Measurements from ENCODE around the gene KIAA0232.

KIAA0232 gene

DNA sequence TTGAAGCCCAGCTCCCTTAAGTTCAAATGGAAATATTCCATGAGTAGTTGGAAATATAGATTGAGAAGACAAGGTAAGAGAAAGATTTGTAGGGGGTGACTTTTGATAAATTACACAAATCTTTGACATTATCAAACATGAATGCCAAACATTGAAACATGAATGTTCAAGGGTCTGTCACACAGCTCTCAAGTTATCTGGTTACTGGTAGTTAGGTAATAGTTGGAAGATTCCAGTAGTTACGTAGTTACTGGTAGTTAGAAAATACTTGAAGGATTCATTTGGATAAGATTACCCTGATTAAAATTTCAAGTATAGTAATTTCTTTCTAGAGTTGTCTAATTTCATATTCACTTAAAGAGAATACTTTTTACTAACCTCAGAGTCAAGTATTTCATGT lies 20.7 kb downstream of the KIAA0232 start:
- Histone ChIP-seq H3K79me2 (ENCODE audit: insufficient read depth, low read depth) (peaks cover 74% of the 10 kb centered on the region), H3K9ac (no peak overlapping the region), H3K36me3 (ENCODE audit: insufficient read depth) (no peaks in the 10 kb centered on the region), H3K4me1 (ENCODE audit: low read depth, poor library complexity, severe bottlenecking) (peaks cover 21% of the 10 kb centered on the region), H3K27ac (no peak overlapping the region), H3K4me3 (IDR thresholded peaks at IDR 0.05; ENCODE audit: insufficient read depth, low read depth, low read length) (no peak overlapping the region), H3K27me3 (ENCODE audit: insufficient read depth, low read depth) (no peaks in the 10 kb centered on the region), H2AFZ (ENCODE audit: low read depth) (no peak overlapping the region), H3K4me2 (no peak overlapping the region), H4K20me1 (ENCODE audit: insufficient read depth) (no peaks in the 10 kb centered on the region)
- TF ChIP-seq, protein P1, sequence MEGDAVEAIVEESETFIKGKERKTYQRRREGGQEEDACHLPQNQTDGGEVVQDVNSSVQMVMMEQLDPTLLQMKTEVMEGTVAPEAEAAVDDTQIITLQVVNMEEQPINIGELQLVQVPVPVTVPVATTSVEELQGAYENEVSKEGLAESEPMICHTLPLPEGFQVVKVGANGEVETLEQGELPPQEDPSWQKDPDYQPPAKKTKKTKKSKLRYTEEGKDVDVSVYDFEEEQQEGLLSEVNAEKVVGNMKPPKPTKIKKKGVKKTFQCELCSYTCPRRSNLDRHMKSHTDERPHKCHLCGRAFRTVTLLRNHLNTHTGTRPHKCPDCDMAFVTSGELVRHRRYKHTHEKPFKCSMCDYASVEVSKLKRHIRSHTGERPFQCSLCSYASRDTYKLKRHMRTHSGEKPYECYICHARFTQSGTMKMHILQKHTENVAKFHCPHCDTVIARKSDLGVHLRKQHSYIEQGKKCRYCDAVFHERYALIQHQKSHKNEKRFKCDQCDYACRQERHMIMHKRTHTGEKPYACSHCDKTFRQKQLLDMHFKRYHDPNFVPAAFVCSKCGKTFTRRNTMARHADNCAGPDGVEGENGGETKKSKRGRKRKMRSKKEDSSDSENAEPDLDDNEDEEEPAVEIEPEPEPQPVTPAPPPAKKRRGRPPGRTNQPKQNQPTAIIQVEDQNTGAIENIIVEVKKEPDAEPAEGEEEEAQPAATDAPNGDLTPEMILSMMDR (conservative IDR thresholded peaks at IDR 0.05; ENCODE audit: low read depth, low read length), result no peak

GRCh38 chr4:6804082-6804752 lies 21.7 kb downstream of the KIAA0232 start:
- TF ChIP-seq, protein P1 (conservative IDR thresholded peaks at IDR 0.05; ENCODE audit: low read depth, low read length), result no peak
- no peaks in the 10 kb centered on the region for H4K20me1 ChIP-seq (ENCODE audit: insufficient read depth)
- peaks cover 21% of the 10 kb centered on the region for H3K4me1 ChIP-seq (ENCODE audit: low read depth, poor library complexity, severe bottlenecking)
- H3K79me2 ChIP-seq (ENCODE audit: insufficient read depth, low read depth), result peaks cover 65% of the 10 kb centered on the region
- H3K27me3 ChIP-seq (ENCODE audit: insufficient read depth, low read depth), result no peaks in the 10 kb centered on the region
- no peak overlapping the region for H2AFZ ChIP-seq (ENCODE audit: low read depth)
- H3K27ac ChIP-seq, result no peak overlapping the region
- no peak overlapping the region for H3K4me2 ChIP-seq
- H3K4me3 ChIP-seq (IDR thresholded peaks at IDR 0.05; ENCODE audit: insufficient read depth, low read depth, low read length), result no peak overlapping the region
- H3K9ac ChIP-seq, result no peak overlapping the region
- no peaks in the 10 kb centered on the region for H3K36me3 ChIP-seq (ENCODE audit: insufficient read depth)

GRCh38 chr4:6806924-6807626 lies 24.5 kb downstream of the KIAA0232 start:
- TF ChIP-seq, protein P1 (conservative IDR thresholded peaks at IDR 0.05; ENCODE audit: low read depth, low read length), result no peak
- Histone ChIP-seq H3K27me3 (ENCODE audit: insufficient read depth, low read depth) (no peaks in the 10 kb centered on the region), H3K4me1 (ENCODE audit: low read depth, poor library complexity, severe bottlenecking) (peaks cover 21% of the 10 kb centered on the region), H3K4me3 (IDR thresholded peaks at IDR 0.05; ENCODE audit: insufficient read depth, low read depth, low read length) (no peak overlapping the region), H3K9ac (no peak overlapping the region), H3K27ac (no peak overlapping the region), H3K79me2 (ENCODE audit: insufficient read depth, low read depth) (peaks cover 56% of the 10 kb centered on the region), H2AFZ (ENCODE audit: low read depth) (no peak overlapping the region), H3K4me2 (no peak overlapping the region), H3K36me3 (ENCODE audit: insufficient read depth) (no peaks in the 10 kb centered on the region), H4K20me1 (ENCODE audit: insufficient read depth) (no peaks in the 10 kb centered on the region)

- H3K4me3 ChIP-seq (IDR thresholded peaks at IDR 0.05; ENCODE audit: insufficient read depth, low read depth, low read length), result no peak overlapping the region
- no peak overlapping the region for H3K27ac ChIP-seq
- no peaks in the 10 kb centered on the region for H3K36me3 ChIP-seq (ENCODE audit: insufficient read depth)
- no peak overlapping the region for H2AFZ ChIP-seq (ENCODE audit: low read depth)
- H3K4me2 ChIP-seq, result no peak overlapping the region
- H3K4me1 ChIP-seq (ENCODE audit: low read depth, poor library complexity, severe bottlenecking), result peaks cover 21% of the 10 kb centered on the region
- no peak overlapping the region for H3K9ac ChIP-seq
- TF ChIP-seq, protein P1 (conservative IDR thresholded peaks at IDR 0.05; ENCODE audit: low read depth, low read length), result no peak
- peaks cover 48% of the 10 kb centered on the region for H3K79me2 ChIP-seq (ENCODE audit: insufficient read depth, low read depth)
- H3K27me3 ChIP-seq (ENCODE audit: insufficient read depth, low read depth), result no peaks in the 10 kb centered on the region
- H4K20me1 ChIP-seq (ENCODE audit: insufficient read depth), result no peaks in the 10 kb centered on the region
These were observed 25.7 kb downstream of the KIAA0232 start for GRCh38 chr4:6808259-6808658.

Measured in KMS-11 (cell line).